ENCODE measurements around the gene MBD4.

MBD4 gene

DNA sequence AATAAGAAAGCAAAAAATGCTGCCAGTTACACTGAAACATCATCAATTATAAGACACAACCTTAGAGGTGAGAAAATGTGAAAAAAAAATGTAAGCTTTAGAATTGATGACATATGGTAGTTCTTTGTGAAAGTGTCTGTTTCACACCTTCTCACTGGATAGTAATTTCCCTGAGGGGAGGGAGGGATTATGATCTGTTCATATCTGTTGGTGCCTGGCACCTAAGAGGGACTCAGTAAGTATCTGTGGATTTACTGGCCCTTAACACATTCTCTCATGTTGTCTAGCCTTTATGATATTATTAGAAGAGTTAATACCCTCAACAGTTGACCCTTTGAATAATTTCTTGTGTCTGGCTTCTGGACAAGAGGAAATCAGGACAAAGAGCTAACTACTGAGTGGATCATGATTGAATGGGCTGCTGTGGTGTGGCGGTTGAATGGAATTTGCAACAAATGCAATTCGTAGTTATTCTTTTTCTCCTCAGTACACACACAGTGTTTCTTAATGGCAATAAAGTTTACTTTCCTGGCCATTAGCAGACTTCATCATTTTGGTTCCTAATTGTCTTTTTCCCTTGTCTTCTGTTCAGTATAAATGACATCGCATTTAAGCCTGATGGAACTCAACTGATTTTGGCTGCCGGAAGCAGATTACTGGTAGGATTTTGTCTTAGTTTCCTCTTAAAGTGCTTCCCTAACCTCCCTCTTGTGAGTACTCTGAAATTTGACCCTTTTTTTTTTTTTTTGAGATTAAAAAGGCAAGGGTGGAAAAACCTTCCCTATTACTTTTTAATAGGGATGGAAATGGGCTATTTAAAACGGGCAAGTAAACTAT is 9.7 kb upstream of the MBD4 start:
- Mint-ChIP-seq H3K27ac (no peak overlapping the region), H3K9me3 (no peaks in the 10 kb centered on the region), H3K36me3 (ENCODE audit: low read depth) (peaks cover 19% of the 10 kb centered on the region), H3K4me1 (ENCODE audit: low read depth) (peaks cover 6% of the 10 kb centered on the region), H3K4me3 (no peak overlapping the region), H3K27me3 (ENCODE audit: low read depth) (no peaks in the 10 kb centered on the region)

DNA sequence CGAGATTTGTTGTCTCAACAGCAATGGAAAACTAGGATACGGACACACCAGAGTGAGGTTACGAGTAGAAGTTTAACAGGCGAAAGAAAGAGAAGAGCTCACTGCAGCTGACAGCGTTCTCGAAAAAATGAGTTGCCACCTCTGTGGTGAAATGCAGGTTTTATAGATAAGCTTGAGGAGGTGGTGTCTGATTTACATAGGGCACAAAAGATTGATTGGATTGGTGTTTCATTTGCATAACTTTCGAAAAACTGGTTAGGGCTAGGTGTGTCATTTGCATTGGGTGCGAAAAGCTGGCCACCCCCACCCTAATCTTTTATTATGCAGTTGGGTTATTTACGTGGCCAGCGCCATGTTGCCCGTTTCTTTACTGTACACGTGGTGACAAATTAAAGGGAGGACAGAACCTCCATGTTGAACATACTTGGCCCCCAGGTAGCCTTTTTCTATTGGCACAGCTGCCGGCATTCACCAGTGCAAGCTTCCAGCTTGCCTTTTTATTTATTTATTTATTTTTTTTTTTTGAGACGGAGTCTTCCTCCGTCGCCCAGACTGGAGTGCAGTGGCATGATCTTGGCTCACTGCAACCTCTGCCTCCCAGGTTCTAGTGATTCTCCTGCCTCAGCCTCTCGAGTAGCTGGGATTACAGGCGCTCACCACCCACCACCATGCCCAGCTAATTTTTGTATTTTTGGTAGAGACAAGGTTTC is 8.6 kb upstream of the MBD4 start:
- peaks cover 21% of the 10 kb centered on the region for H3K36me3 Mint-ChIP-seq (ENCODE audit: low read depth)
- peaks cover 10% of the 10 kb centered on the region for H3K4me1 Mint-ChIP-seq (ENCODE audit: low read depth)
- no peaks in the 10 kb centered on the region for H3K27me3 Mint-ChIP-seq (ENCODE audit: low read depth)
- H3K9me3 Mint-ChIP-seq, result no peaks in the 10 kb centered on the region
- no peak overlapping the region for H3K4me3 Mint-ChIP-seq
- no peak overlapping the region for H3K27ac Mint-ChIP-seq

DNA sequence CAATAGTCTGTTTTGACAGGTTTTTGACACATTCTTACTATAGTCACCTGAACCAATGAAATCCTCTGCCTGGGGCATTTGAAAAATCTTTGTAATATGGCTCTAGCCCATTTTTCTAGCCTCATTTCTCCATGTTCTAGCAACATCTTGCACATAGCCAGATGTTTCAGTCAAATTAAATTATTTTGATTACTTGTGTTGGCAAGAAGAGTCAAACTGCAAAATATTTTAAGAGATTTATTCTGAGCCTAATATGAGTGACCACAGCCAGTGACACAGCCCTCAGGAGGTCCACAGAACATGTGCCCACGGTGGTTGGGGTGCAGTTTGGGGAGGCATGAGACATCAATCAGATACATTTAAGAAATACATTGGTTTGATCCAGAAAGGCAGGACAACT is 7.2 kb upstream of the MBD4 start:
- H3K4me3 Mint-ChIP-seq, result no peak overlapping the region
- no peak overlapping the region for H3K27ac Mint-ChIP-seq
- no peaks in the 10 kb centered on the region for H3K9me3 Mint-ChIP-seq
- peaks cover 11% of the 10 kb centered on the region for H3K36me3 Mint-ChIP-seq (ENCODE audit: low read depth)
- H3K4me1 Mint-ChIP-seq (ENCODE audit: low read depth), result peaks cover 21% of the 10 kb centered on the region
- H3K27me3 Mint-ChIP-seq (ENCODE audit: low read depth), result no peaks in the 10 kb centered on the region

DNA sequence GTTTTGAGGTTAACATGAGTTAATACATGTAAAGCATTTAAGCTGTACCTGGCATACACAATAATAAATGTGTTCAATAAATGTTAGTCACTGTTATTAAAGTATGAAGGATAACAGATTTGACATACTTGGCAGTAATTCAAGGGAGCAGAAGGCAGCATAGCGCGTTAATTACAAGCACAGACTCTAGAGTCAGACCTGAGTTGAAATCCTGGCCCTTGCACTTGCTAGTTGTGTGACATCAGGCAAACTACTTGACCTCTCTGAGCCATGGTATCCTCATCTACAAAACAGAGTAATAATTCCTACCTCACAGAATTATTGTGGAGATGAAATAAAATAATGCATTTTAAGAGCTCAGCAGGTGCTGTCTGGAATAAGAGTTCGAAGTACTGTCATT is 5.7 kb upstream of the MBD4 start:
- no peaks in the 10 kb centered on the region for H3K9me3 Mint-ChIP-seq
- H3K36me3 Mint-ChIP-seq (ENCODE audit: low read depth), result peaks cover 10% of the 10 kb centered on the region
- no peaks in the 10 kb centered on the region for H3K27me3 Mint-ChIP-seq (ENCODE audit: low read depth)
- H3K4me1 Mint-ChIP-seq (ENCODE audit: low read depth), result peaks cover 31% of the 10 kb centered on the region
- H3K27ac Mint-ChIP-seq, result no peak overlapping the region
- H3K4me3 Mint-ChIP-seq, result no peak overlapping the region

DNA sequence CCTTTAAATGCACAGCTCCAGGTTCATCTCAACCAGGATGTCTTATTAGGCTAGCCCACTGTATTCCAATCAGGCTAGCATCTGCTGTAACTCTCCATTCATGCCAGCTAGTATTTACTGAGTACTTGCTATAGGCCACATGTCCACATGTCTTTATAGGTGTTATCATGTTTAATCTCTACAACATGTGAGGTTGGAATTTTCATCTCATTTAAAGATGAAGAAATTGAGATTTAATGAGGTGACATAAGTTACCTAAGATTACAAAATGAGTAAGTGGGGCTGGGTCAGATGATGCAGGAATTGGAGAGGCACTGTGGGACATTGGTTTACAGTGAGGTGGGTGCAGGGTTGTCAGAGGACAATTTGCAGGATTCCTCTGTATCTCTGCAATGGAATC is 3.2 kb upstream of the MBD4 start:
- Mint-ChIP-seq H3K27me3 (ENCODE audit: low read depth) (no peaks in the 10 kb centered on the region), H3K4me3 (no peak overlapping the region), H3K27ac (no peak overlapping the region), H3K36me3 (ENCODE audit: low read depth) (peaks cover 15% of the 10 kb centered on the region), H3K9me3 (no peaks in the 10 kb centered on the region), H3K4me1 (ENCODE audit: low read depth) (peaks cover 40% of the 10 kb centered on the region)

DNA sequence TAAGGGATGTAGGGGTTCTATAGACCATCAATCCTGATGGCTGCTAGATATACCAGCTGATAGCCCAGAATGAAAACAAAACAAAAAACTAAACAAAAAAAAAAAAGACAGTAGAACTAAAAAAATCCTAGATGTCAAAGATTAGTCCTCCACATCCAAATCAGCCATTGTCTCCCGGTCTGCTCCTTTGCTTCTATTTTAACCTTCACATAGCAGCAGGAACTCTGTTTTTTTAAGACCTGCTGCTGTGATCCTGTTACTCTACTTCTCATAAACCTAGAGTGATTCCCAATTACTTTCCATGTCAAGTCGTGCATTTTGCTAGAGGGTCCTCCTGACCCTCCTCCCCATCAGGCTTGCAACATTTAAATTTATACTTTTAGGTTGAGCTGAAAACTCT is 2.7 kb upstream of the MBD4 start:
- H3K4me3 Mint-ChIP-seq, result no peak overlapping the region
- H3K27ac Mint-ChIP-seq, result peak overlapping the region; percentile 27
- no peaks in the 10 kb centered on the region for H3K27me3 Mint-ChIP-seq (ENCODE audit: low read depth)
- peaks cover 45% of the 10 kb centered on the region for H3K4me1 Mint-ChIP-seq (ENCODE audit: low read depth)
- no peaks in the 10 kb centered on the region for H3K9me3 Mint-ChIP-seq
- peaks cover 20% of the 10 kb centered on the region for H3K36me3 Mint-ChIP-seq (ENCODE audit: low read depth)

DNA sequence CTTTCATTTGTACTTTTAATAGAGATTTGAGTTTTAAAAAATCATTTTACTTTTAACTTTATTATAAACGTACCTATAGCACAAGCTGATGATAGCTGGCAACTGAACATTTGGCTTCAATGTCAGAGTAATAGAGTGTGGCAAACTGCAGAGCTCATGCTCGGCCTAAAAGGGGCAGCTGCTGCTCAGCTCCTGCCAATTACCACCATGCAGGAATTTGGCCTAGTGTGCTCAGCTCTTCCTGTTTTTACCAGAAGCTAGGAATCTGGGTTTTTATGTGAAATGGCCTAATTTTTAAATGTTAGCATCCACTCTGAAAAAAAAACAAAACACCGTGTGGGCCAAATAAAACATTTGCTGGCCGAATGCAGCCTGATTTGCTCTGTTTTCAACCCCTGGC is 2.0 kb upstream of the MBD4 start:
- H3K9me3 Mint-ChIP-seq, result no peaks in the 10 kb centered on the region
- no peaks in the 10 kb centered on the region for H3K27me3 Mint-ChIP-seq (ENCODE audit: low read depth)
- H3K27ac Mint-ChIP-seq, result peak overlapping the region; percentile 98
- H3K4me3 Mint-ChIP-seq, result peak overlapping the region; percentile 95
- peaks cover 24% of the 10 kb centered on the region for H3K36me3 Mint-ChIP-seq (ENCODE audit: low read depth)
- H3K4me1 Mint-ChIP-seq (ENCODE audit: low read depth), result peaks cover 48% of the 10 kb centered on the region

DNA sequence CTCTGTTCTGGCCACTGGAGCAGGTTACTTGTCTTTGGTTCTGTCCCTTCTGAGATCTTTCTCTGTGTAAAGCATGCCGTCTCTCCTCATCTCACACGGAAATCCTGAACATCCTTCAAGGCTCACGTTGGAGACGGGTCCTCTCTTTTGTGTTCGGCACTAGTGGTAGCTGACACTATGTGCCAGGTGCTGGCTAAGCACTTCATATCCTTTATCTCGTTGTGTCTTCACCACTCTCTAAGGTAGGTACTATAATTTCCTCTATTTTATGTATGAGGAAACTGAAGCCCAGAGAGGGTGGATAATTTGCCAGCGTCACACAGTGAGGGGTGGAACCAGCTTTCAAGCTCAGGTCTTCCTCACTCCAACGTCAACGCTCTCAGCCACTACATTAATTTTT is 1.5 kb upstream of the MBD4 start:
- H3K27me3 Mint-ChIP-seq (ENCODE audit: low read depth), result no peaks in the 10 kb centered on the region
- H3K36me3 Mint-ChIP-seq (ENCODE audit: low read depth), result peaks cover 30% of the 10 kb centered on the region
- H3K9me3 Mint-ChIP-seq, result no peaks in the 10 kb centered on the region
- H3K27ac Mint-ChIP-seq, result peak overlapping the region; percentile 98
- H3K4me3 Mint-ChIP-seq, result peak overlapping the region; percentile 95
- H3K4me1 Mint-ChIP-seq (ENCODE audit: low read depth), result peaks cover 53% of the 10 kb centered on the region

DNA sequence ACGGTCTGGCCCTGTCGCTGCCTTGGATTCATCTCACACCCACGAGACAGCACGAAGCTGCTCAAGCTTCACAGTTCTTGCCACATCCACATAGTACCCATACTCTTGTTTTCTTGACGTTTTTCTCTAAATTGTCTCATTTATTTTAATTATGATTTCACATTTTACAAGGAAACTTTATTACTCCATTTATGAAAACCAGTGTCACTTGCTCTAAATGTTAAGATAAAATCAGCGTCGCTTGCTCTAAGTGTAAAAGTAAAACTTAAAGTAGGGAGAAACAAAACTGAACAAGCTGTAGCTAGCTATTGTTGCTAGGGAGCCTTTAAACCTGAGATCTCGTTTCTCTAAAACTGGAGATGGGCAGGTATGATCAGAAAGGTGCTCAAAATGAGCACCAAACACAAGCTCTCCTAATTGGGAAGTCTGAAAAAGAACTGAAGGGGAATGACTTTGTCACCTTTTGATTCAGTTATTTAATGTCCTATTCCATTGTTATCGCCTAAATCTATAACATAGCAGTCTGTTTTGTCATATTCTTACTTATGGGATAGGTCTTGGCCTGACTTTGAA is 956 bp upstream of the MBD4 start:
- Mint-ChIP-seq H3K4me3 (peak overlapping the region; percentile 95), H3K4me1 (ENCODE audit: low read depth) (peaks cover 55% of the 10 kb centered on the region), H3K36me3 (ENCODE audit: low read depth) (peaks cover 33% of the 10 kb centered on the region)

DNA sequence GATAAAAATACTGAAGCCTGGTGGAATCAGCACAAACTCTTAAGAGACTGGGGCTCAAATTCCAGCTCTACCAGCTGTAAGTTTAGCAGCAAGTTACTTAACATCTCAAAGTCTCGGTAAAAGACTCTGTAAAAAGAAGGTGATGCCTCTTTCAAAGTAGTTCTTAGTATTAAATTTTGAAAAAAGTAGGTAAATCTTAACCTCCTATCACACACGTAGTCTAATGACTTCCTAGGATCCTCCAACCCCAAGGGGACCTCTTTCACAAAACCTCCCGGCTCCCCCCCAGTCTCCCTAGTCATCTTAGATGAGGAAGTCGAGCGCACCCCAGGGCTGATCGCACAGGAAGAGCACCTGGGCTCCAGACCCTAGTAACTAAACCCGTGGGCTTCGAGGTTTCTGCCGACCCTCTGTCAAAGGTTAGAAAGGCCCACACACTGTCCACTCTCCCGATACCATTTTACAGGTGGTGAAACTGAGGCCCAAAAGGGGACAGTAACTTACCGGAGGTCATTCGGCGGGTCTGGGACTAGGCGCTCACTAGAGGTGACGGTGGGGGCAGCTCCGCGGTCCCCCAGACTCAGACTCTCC is 427 bp downstream of the MBD4 start:
- Mint-ChIP-seq H3K36me3 (ENCODE audit: low read depth) (peaks cover 39% of the 10 kb centered on the region), H3K27ac (peak overlapping the region; percentile 98), H3K9me3 (no peaks in the 10 kb centered on the region), H3K4me3 (peak overlapping the region; percentile 95), H3K4me1 (ENCODE audit: low read depth) (peaks cover 64% of the 10 kb centered on the region), H3K27me3 (ENCODE audit: low read depth) (no peaks in the 10 kb centered on the region)

More for the DNA sequence above, 956 bp upstream of the MBD4 start:
- Mint-ChIP-seq H3K9me3 (no peaks in the 10 kb centered on the region), H3K27me3 (ENCODE audit: low read depth) (no peaks in the 10 kb centered on the region), H3K27ac (peak overlapping the region; percentile 98)

DNA sequence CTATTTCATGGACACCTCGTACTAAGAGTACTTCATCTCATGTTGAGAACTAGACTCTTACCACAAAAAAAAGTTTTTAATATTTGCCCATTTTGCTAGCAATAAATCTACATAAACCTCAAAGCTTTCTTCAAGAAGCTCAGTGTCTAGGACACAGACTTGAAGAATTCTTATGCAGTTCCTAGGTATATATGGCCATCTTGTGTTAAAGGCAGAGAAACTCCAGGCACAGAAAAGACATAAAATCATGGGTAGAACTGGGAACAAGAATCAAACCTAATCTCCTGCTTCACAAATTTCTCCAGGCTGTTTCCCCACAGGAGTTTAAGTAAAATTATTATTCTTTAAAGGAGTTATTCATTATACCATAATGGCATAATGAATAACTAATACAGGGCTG is 4.4 kb downstream of the MBD4 start:
- Mint-ChIP-seq H3K4me1 (ENCODE audit: low read depth) (peaks cover 47% of the 10 kb centered on the region), H3K4me3 (no peak overlapping the region), H3K9me3 (no peaks in the 10 kb centered on the region), H3K36me3 (ENCODE audit: low read depth) (peaks cover 54% of the 10 kb centered on the region), H3K27ac (no peak overlapping the region), H3K27me3 (ENCODE audit: low read depth) (no peaks in the 10 kb centered on the region)

DNA sequence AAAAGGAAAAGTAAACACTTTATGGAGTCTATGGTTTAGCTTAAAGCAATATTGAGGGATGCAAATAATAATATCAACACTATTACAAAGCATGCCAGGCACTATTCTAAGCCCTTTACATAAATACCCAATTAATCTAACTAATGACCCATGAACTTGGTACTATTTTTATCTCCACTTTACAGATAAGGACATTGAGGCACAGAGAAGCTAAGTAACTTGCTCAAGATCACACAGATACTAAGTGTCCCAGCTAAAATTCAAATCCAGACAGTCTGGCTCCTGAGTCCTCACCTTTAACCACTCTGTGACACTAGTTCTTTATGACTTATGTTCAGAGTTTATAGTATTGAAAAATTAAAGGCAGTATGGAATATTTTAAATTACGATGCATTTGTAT is 5.6 kb downstream of the MBD4 start:
- Mint-ChIP-seq H3K27me3 (ENCODE audit: low read depth) (no peaks in the 10 kb centered on the region), H3K27ac (no peak overlapping the region), H3K4me3 (no peak overlapping the region), H3K36me3 (ENCODE audit: low read depth) (peaks cover 48% of the 10 kb centered on the region), H3K4me1 (ENCODE audit: low read depth) (peaks cover 44% of the 10 kb centered on the region), H3K9me3 (no peaks in the 10 kb centered on the region)

DNA sequence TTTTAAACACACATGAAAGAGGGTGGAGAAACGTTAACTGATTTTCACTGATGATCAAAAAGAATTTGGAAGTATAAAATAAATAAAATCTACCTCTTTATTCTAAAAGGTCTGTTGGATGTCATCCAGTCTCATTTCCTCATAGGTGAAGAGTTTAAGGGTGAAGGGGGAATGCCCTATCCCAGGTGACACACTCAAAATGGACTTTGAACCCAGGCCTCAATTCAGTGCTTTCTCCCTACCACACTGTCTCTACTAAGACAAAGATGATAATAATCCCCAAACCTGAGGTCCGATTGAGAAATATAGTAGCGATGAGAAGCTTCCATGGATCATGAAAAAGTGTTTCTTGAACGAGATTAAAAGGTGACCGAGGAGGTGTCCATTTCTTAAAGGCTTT is 6.2 kb downstream of the MBD4 start:
- Mint-ChIP-seq H3K4me1 (ENCODE audit: low read depth) (peaks cover 48% of the 10 kb centered on the region), H3K36me3 (ENCODE audit: low read depth) (peaks cover 48% of the 10 kb centered on the region), H3K9me3 (no peaks in the 10 kb centered on the region), H3K4me3 (no peak overlapping the region), H3K27ac (no peak overlapping the region), H3K27me3 (ENCODE audit: low read depth) (no peaks in the 10 kb centered on the region)

DNA sequence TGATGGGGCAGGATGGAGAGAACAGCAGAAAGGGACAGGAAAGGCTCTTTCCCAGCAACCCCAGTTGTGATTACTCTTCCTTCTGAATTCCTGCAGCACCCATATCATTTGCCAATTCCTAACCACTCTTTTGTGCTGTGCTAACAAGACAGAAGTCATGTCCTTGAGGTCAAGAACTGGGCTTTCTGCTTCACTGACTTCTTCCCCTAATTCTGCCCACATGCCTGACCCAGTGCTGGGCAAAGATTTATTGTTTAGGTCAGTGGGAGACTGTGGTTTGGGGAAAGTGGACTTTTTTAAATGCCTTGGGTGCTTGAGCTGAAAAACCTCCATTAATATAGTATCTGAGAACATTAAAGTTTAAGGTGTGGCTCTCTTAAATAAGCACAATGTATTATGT is 7.1 kb downstream of the MBD4 start:
- H3K27ac Mint-ChIP-seq, result no peak overlapping the region
- no peak overlapping the region for H3K4me3 Mint-ChIP-seq
- H3K4me1 Mint-ChIP-seq (ENCODE audit: low read depth), result peaks cover 48% of the 10 kb centered on the region
- peaks cover 6% of the 10 kb centered on the region for H3K27me3 Mint-ChIP-seq (ENCODE audit: low read depth)
- H3K36me3 Mint-ChIP-seq (ENCODE audit: low read depth), result peaks cover 44% of the 10 kb centered on the region
- H3K9me3 Mint-ChIP-seq, result no peaks in the 10 kb centered on the region

Measured in T-helper 1 cell treated with Interleukin-12 subunit alpha and Interleukin-12 subunit beta and Interleukin-4 antibody, amounts not matched to agents 30 μg/mL and 1 μg/mL, for 36 hours (primary cell).